HuH-7.5 (cell line): ENCODE measurements around the gene SCP2D1.
"Not testable (repeated sequence)": the region's sequence is repeated elsewhere in the genome, so short reads cannot be mapped to it uniquely, and the experiment has no call there.

Source experiments
- DNase-seq: peaks from one replicate; pipeline ENCODE4 v3.0.0; 2011; ENCODE audit warnings: low spot score

Gene SCP2D1

DNA sequence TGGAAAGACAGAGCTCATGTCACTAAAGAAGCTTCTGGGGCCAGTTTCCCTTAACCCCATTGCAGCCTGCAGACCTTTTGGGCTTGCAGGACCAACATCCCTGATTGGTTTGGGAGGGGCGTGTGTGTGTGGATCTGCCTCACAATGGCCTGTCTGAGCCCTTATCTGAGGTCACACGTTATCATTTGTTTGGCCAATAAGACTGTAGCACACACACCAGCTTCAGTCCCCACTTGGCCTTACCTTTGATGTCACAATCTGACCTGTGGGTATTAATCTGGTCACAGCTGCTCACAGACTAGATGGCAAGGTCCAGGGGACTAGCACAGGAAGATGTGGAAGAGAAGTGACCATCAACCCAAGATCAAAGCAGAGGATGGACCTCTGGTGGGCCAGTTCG lies at the start of gene SCP2D1:
Gene SCP2D1 (plus strand): TSS at position 301 of the 400 bp plus-strand sequence. CDS start 33 bp downstream, at position 334.
- no peak for DNase-seq

DNA sequence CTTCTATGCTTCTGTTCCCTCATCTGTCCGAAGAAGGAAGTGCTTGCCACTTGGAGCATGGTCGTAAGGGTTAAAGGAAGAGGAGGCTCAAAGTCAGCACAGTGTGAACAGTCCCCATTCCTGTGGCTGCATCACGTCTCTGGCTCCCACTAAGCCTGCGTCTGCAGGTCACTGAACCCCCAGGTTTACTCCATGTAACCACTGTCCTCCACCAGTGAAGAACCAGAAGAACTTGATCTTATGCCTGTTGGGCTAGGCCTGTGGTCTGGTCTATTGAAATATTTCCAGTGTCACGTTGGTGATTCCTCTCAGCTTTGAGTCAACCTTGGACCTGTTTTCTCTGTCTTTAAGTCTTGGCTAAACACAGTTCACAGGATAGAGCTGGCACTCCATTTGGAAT lies 45.9 kb upstream of the SCP2D1 start:
- no peak for DNase-seq

DNA sequence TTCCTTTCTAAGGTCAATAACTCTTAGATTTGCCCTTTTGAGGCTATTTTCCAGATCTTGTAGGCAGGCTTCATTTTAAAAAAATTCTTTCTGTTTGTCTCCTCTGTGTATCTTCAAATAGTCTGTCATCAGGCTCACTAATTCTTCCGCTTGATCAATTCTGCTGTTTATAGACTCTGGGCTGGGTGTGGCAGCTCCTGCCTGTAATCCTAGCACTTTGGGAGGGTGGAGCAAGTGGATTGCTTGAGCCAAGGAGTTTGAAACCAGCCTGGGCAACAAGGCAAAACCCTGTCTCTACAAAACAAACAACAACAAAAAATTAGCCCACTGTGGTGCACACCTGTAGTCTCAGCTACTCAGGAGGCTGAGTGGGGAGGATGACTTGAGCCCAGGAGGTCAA lies 40.0 kb upstream of the SCP2D1 start:
- no peak for DNase-seq

DNA sequence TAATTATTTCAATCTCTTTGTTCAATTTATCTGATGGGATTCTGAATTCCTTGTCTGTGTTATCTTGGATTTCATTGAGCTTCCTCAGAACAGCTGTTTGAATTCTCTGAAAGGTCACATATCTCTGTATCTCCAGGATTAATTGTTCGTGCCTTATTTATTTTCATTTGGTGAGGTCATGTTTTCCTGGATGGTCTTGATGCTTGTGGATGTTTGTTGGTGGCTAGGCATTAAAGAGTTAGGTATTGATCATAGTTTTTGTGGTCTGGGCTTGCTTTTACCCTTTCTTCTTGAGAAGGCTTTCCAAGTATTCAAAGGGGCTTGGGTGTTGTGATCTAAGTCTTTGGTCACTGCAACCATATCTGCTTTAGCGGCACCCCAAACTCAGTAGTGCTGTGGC lies 39.4 kb upstream of the SCP2D1 start:
- DNase-seq = no peak

DNA sequence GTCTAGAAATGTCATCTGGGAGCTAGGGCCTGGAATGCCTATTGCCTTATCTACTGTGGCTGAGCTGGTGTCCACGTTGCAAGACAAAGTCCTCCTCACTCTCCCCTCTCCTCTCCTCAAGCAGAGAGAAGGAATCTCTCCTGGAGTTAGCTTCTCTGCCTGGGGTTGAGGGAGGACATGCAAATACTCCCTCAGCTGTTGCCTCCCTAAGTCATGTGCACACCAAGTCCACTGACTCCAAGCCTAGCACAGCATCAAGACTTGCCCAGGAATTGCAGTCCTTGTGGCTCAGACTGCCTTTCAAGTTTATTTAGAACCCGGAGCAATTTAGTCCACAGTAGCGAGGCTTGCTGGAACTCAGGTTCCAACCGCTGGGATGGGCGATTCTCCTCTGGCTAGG lies 38.0 kb upstream of the SCP2D1 start:
- DNase-seq = no peak

DNA sequence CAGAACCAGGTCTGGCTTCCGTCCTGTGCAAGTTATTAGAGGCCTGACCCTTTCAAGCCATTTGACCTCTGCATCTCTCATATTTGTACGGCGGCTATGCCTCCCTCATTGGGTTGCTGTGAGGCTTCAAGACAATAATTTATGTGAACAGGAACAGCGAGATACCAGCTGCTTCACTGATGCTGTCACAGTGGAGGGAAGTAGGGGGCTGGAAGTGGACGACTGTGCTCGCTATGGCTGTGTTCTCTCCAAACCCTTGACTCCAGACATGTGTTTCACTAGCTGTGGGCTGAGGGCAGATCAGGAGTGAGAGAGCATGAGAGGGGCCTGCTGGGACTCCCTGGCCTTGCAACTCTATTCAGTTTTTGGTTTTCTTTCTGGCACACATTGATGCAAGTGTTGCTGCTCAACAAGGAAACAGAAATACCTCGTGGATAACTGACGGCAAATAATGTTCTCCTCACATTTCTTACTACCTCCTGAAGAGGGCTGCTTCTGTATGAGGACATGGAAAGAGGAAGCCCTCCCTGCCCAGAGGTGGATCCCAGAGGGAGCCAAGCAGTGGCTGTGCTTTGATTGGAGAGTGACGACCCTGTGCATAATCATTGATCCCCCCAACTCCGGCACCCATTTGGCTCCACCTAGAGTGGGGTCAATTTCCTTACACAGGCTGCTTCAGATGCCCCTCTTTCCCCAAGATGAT lies 34.7 kb upstream of the SCP2D1 start:
- DNase-seq = no peak

DNA sequence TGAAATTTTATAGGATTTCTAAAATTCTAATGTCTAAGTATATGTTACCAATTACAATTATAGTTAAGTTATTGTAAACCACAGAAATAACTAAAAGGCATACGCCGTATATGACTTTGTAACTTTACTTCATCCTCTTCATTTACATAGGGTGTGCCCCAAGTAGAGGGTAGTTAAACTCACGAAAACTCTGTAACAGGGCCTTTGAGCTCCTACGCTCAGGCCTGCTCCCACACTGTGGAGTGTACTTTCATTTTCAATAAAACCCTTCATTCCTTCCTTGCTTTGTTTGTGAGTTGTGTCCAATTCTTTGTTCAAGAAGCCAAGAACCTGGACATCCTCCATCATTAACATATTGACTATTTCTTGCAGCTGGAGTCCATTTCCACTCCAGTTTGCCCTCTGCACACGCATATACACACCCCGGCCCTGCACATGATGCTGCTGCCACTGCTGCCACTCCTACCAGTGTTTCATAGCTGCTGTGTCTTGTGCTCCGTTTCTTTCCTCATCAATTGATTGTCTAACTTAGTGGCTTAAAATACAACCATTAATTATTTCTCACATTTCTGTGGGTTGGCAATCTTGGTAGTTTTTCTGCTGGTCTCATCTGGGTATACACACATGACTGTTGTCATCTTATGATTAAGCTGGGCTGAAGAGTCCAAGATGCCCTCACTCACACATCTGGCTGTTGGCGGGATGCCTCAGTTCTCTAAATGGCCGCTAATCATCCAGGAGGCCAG lies 33.0 kb upstream of the SCP2D1 start:
- no peak for DNase-seq

DNA sequence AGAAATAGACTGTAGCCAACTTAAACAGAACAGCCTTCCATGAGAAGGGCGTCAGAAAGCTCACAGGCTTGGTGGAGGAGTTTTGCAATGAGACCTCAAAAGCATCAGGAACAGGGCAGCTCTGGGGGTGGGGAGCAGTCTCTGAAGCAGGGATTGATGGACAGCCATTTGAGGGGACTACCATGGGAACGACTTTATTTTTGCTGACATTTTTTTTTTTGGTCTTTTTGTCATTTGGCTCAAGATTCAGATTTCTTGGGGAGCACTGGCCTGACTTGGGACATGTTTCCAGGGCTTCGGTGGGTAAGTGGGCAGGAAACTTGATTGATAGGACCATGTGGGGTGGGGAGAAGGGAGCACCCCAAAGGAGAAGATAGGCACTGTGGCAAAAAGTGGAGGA lies 32.1 kb upstream of the SCP2D1 start:
- DNase-seq = no peak

DNA sequence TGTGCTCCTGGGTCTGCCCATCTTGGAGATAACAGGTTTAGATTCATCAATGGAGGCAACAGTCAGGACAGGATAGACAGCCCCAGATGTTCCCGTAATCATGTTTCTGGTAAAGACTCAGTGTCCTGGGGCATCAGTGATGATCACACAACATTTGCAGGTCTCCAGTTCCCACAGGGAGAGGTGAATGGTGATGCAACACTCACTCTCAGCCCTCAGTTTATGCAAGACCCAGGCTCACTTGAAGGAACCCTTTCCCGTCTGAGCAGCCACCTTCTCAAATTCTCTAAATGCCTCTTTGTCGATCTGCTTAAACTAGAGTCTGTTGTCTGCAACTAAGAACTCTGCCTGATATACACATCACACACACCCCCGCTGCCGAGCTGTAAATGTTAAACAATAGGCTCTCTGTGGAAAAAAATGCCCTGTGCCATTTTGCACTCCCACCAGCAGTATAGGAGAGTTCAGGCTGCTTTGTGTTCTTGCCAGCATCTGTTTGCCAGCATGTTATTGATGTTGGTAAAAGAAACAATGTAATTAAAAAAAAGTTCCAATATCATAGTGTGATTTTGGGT lies 30.1 kb upstream of the SCP2D1 start:
- DNase-seq = no peak

DNA sequence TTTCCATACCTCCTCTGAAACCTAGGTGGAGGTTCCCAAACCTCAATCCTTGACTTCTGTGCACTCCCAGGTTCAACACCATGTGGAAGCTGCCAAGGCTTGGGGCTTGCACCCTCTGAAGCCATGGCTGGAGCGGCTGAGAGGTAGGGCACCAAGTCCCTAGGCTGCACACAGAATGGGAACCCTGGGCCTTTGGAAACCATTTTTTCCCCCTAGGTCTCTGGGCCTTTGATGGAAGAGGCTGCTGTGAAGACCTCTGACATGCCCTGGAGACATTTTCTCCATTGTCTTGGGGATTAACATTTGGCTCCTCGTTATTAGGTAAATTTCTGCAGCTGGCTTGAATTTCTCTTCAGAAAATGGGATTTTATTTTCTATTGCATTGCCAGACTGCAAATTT lies 26.5 kb upstream of the SCP2D1 start:
- DNase-seq = not testable (repeated sequence)

DNA sequence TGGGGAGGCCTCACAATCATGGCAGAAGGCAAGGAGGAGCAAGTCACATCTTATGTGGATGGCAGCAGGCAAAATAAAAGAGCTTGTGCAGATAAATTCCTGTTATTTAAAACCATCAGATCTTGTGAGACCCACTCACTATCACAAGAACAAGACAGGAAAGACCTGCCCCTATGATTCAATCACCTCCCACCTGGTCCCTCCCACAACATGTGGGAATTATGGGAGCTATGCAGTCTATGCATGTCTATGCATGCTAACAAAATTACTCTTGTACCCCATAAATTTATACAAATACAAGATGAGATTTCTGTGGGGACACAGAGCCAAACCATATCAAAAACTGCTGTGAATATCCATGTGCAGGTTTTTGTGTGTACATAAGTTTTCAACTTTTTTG lies 25.6 kb upstream of the SCP2D1 start:
- DNase-seq = no peak

DNA sequence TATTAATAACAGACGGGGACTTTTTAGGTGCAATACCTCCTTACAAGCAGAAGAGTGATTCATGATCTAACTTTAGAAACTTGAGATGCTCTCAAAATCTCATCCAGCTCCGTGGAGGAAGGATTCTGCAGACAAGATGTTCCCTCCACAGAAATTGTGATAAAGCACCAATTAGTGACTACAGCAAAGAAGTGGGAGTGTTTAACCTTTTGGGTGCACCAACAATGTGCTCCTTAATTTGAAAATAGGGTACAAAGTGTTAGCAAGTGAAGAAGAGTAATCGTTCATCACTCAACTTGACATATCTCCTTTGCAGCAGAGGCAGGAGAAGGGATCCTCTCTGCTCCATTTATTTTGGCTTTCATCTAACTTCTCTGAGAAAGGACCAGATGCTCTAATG lies 22.8 kb upstream of the SCP2D1 start:
- DNase-seq = no peak

DNA sequence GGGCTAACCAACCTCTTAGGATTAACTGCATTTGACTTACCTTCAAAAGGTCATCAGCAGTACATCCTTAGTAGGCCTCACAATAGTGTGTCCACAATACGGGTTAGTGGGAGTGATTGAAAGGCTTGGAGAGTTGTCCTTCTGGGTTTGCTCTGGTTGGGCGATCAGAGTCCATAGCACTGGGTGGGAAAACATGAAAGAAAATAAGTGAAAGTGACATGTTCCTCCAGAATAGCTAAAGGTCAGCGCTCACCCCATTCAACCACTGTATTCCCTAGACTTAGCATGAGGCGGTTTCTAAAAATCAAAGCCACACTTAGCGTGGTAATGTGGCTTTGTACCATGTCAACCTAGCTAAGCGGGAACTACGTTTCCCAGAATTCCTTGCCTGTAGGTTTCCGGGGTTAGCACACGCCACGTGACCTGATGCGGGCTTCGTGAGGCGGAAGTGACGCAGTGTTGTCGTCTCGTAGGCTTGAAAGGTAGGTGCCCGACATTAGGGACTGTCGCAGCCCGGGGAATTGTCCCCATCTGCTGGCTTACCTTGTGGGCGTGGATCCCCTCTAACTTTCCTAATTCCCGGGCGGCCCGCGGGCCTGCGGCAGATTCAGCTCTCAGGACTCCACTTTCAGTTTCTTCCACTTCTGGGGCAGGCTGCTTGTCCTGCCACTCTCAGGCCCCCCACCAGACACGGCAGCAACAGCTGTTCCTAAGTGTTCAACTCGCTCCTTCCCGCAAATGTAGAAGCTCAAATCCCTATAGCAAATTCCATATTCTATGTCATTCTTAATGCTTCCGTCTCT lies 19.8 kb upstream of the SCP2D1 start:
- DNase-seq = peak; percentile 85

DNA sequence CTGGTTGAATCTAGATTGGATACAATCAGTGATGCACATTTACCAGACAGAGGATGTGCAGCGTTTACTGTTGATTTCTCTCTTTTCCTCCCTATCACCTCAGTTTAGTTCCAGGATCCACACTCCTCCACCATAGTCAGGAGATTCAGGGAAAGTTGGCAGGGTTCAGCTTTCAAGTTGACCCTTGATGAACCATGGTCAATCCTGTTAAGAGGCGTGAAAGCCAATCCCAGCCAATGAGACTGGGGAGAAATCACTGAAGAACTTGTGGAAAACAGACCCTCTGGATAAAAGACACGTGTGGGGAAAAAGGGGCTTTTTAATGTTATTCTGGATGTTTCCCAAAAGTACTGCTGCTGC lies 19.2 kb upstream of the SCP2D1 start:
- DNase-seq = no peak

DNA sequence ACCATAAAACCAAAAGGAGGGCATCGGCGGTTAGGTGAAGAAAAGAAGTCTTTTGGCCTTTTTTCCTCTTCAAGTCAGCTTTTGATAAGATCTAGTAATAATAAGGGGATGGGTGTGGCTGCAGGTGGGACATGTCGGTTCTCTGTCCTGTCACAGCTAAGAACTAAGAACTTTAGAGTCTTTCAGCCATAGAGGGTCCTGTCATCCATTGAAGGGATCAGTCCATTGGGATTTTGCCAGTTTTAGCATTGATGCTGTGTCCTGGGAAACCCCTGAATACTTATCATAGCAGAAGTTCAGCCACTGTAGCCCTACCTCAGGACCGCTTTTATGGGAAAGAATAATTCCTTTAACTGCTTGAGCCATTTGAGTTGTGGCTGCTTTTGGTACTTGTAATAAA lies 18.2 kb upstream of the SCP2D1 start:
- no peak for DNase-seq

DNA sequence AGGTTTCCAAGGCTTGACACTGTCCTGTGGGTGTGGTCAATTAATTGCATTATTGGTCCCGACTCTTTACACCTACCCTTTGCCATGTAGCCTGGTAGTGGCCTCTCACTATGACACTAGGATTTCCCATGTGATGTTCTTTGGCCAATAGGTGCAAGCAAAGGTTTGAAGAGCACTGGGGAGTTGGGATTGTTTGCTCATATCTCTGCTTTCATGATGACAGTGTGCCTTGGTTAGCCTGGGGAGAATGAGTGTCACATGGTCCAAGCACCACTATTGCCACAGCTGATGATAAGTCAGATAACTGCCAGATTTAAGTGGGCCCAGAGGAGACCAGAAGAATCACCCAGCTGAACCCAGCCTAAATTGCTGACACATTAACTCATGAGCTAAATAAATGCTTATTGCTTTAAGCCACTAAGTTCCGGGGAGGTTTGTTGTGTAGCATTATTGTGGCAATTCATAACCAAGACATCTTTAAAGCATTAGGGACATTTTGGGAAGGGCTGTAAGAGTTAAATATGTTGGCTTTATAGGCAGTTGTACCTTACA lies 17.2 kb upstream of the SCP2D1 start:
- DNase-seq = no peak

DNA sequence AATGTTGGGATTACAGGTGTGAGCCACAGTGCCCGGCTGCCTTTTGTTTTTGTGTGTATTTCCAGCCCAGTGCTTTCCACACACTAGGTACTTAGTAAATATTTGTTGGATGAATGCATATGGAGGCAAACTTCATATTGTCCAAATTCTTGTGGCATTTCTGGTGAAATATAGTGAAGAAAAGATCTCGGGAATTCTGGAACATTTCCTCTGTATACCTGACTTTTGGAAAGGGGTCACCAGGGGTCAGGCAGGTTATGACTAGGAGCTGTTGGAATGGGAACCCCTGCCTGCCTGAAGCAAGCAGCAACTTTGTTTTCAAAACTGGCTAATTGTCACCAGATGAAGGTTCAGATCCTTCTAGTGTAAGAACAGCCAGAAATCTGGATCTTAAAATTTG lies 12.1 kb upstream of the SCP2D1 start:
- DNase-seq = no peak

DNA sequence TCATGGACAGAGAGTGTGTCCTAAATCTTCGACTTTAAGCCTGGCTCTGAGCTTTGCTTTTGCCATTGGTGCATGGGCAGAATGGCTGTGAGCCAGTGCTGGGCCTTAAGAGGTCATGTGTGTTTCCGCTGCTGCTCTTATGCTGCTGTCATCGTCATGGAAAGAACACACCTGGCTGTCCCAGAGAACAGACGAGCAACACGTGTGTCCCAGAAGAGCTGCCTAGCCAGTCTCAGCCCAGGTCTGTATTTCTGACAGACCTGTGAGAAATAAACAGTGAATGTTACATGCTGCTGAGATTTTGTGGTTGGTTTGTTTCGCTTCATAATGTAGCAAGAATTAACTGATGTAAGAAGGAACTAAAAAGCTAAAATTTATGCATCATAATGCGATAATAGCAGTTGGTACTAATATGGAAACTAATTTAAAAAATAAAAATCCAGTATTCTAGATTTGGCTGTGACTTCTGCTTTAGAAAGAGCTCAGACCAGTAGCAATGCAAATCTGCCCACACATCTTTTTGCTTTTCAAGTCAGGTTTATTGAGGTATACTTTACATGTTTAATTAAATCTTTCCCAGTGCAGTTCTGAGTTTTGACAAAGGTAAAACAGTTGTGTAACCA lies 11.5 kb upstream of the SCP2D1 start:
- no peak for DNase-seq

DNA sequence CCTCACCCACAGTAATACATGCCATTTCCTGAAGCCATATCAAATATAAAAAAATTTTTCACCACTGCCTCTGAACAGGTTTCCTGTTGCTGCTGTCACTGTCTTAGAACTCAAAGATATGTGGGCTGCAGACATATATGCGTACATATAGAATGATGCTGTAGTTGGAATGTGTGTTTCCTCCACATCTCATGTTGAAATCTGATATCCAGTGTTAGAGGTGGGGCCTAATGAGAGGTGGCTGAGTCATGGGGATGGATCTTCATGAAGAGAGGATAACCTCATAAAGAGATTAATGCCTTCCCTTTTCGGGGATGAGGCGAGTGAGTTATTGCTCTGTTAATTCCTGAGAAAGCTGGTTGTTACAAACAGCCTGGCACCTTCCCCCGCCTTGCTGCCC lies 7.7 kb upstream of the SCP2D1 start:
- no peak for DNase-seq

DNA sequence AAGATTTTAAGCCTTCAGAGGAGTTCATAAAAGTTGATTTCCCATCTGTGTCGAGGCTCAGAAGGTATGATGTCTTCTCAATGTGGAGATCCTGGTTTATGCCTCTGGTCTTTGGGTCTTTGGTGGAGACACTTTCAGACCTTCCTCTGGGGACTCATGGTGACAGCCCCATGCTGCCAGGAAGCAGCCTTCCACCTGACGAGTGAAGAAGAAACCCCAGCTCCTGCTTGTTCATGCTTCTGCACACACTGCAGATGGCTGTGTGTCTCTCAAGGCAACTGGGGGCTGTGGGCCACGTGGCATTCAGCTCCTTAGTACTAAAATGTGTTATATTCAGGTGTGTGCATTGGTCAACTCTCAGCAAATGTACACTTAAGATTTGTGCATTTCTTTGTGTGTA lies 4.9 kb upstream of the SCP2D1 start:
- no peak for DNase-seq

DNA sequence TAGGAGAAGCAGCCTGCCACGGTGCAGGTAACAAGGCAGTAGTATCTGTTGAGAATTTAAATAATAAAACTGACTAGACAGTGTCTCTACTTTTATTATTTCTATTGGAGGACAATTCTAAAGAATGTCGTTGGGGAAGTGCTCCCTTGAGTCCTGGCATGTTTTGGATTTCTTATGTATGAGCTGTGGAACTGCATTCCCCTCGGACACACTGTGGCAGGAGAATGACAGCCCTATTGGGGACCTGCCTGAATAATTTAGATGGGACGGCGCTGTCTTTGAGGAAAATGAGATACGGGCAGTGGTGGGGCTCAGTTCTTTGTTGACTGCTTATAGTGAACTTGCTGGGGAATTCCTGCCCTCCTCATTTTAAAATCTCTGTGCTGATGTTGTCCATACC lies 2.4 kb upstream of the SCP2D1 start:
- no peak for DNase-seq

DNA sequence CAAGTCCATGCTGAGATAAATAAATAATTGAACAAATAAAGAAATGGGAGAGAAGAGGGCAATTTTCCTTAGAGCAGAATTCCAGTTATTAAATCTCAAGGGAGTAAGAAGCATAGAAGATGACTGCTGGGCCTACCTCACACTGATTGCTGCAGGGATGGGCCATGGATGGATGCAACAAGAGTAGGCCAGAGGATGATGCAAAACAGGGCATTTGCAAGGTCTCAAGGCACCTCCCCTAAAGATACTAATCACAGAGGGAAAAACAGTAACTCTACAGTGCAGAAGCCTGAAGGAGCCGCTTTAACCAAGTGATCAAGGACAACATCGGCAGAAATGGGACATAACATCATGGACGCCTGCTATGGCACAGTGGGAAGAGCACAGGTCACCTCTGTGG lies 1.7 kb upstream of the SCP2D1 start:
- no peak for DNase-seq
